PFSK-1 (cell line): ENCODE results near the gene GRID1.

ENCODE experiments used
- POLR2AphosphoS5 ChIP-seq: IDR thresholded peaks from 2 replicates; pipeline ENCODE4 v1.6.1; 2012; ENCODE audit warnings: low read depth, mild to moderate bottlenecking, control low read depth, low read length, moderate library complexity
- SIN3A ChIP-seq: IDR thresholded peaks from 2 replicates; pipeline ENCODE4 v1.6.1; 2012; ENCODE audit warnings: mild to moderate bottlenecking, low read length, moderate library complexity, borderline replicate concordance; ENCODE audit not compliant: insufficient read depth
- TAF1 ChIP-seq: IDR thresholded peaks from 2 replicates; pipeline ENCODE4 v1.6.1; 2012; ENCODE audit warnings: low read length, control low read depth, borderline replicate concordance; ENCODE audit not compliant: insufficient read depth
- TF ChIP-seq, protein P1 (sequence below), 2 experiments: IDR thresholded peaks; 2 replicates each; pipeline versions ENCODE4 v1.6.1 to v1.8.0; 2011 to 2012; ENCODE audit warnings: low read depth in 2 of 2, low read length in 2 of 2, control low read depth in 1 of 2, inconsistent platforms in 1 of 2, mild to moderate bottlenecking in 1 of 2, moderate library complexity in 1 of 2; ENCODE audit not compliant: insufficient read depth in 1 of 2

DNA sequence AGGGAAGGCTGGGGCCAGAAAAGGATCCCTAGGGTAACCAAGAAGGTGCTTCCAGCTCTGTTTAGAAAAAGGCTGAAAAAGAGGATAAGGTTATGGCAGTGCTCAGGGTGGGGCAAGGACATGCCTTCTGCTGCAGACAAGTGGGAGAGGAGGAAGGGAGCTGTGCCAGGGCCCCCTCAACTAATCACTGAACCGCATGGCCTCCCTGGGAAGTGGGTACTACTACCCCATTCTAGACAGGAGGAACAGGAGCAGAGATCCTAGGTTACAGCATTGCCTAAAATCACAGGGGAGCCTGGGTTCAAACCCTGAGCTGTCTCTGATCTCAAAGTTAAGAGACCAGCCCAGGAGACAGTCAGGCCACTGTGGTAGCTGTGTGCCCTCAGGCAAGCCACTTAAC, 149.7 kb downstream of the GRID1 start:
- no peak for TF ChIP-seq POLR2AphosphoS5
- TF ChIP-seq, protein P1, sequence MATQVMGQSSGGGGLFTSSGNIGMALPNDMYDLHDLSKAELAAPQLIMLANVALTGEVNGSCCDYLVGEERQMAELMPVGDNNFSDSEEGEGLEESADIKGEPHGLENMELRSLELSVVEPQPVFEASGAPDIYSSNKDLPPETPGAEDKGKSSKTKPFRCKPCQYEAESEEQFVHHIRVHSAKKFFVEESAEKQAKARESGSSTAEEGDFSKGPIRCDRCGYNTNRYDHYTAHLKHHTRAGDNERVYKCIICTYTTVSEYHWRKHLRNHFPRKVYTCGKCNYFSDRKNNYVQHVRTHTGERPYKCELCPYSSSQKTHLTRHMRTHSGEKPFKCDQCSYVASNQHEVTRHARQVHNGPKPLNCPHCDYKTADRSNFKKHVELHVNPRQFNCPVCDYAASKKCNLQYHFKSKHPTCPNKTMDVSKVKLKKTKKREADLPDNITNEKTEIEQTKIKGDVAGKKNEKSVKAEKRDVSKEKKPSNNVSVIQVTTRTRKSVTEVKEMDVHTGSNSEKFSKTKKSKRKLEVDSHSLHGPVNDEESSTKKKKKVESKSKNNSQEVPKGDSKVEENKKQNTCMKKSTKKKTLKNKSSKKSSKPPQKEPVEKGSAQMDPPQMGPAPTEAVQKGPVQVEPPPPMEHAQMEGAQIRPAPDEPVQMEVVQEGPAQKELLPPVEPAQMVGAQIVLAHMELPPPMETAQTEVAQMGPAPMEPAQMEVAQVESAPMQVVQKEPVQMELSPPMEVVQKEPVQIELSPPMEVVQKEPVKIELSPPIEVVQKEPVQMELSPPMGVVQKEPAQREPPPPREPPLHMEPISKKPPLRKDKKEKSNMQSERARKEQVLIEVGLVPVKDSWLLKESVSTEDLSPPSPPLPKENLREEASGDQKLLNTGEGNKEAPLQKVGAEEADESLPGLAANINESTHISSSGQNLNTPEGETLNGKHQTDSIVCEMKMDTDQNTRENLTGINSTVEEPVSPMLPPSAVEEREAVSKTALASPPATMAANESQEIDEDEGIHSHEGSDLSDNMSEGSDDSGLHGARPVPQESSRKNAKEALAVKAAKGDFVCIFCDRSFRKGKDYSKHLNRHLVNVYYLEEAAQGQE (IDR thresholded peaks at IDR 0.05; ENCODE audit: insufficient read depth in 1 of 2, low read depth in 2 of 2, low read length in 2 of 2): no peak
- TF ChIP-seq TAF1: no peak
- TF ChIP-seq SIN3A: no peak
